Stomach (tissue), 9 donors: Measurements from ENCODE around the gene DNAI1. TPM values are rescaled to one million over a fixed set of nuclear protein-coding genes. Genes with fewer than 3 reads are reported as not detected.

Experiments used
- DNase-seq, 2 donors: peaks; one replicate each; pipeline versions ENCODE4 v3.0.0 to v3.0.0-alpha.2; 2013 to 2019
- H3K27ac ChIP-seq, 5 donors: fragments of 200-600 bp in 4 of 5; sonication (generic) in 4 of 5; one replicate each; pipeline ENCODE4 v1.5.1; 2013 to 2019; ENCODE audit warnings: mild to moderate bottlenecking in 1 of 5, moderate library complexity in 1 of 5
- H3K27me3 ChIP-seq, 3 donors: fragments of 200-600 bp; sonication (generic); one replicate each; pipeline ENCODE4 v1.5.1; 2017 to 2019; ENCODE audit warnings: mixed run types in 1 of 3
- H3K36me3 ChIP-seq, 4 donors: fragments of 200-600 bp; sonication (generic); 1 replicate in 3 of 4; 2 replicates in 1 of 4; pipeline ENCODE4 v1.5.1; 2016 to 2019
- H3K4me1 ChIP-seq, 4 donors: fragments of 200-600 bp; sonication (generic); one replicate each; pipeline ENCODE4 v1.5.1; 2016 to 2019
- H3K4me3 ChIP-seq, 4 donors: fragments of 200-600 bp; sonication (generic) in 3 of 4; one replicate each; pipeline ENCODE4 v1.5.1; 2016 to 2019; ENCODE audit warnings: mild to moderate bottlenecking in 1 of 4
- H3K9me3 ChIP-seq, 4 donors: fragments of 200-600 bp; sonication (generic); one replicate each; pipeline ENCODE4 v1.5.1; 2016 to 2019
- EP300 ChIP-seq: sonication (generic); formaldehyde crosslinking; IDR thresholded peaks from one replicate; pipeline ENCODE4 v1.6.1; 2017; ENCODE audit warnings: antibody characterized with exemption
- POLR2A ChIP-seq, 4 donors: fragments of 450-650 bp; IDR thresholded peaks; one replicate each; pipeline ENCODE4 v1.6.1; 2016; ENCODE audit warnings: antibody characterized with exemption in 4 of 4, control low read depth in 2 of 4, mild to moderate bottlenecking in 1 of 4, moderate library complexity in 1 of 4
- POLR2AphosphoS5 ChIP-seq, 3 donors: sonication (generic); formaldehyde crosslinking; IDR thresholded peaks; one replicate each; pipeline ENCODE4 v1.6.1; 2016; ENCODE audit warnings: antibody characterized with exemption in 3 of 3
- WGBS, 5 donors: extraction: QIAGEN DNeasy Blood & Tissue Kit in 3 of 5; methylation state at CpG; one replicate each; pipeline versions ENCODE4 v1.1.5 to v1.1.7; 2013 to 2018; 5-methylcytosine and 5-hydroxymethylcytosine counted together
- intact Hi-C: fragments of 100-400 bp; cut with DNase I; formaldehyde crosslinking; loops from one replicate; pipeline ENCODE4 v1.15.1; 2023; ENCODE audit warnings: low total_unique reads
- polyA plus RNA-seq, 3 donors: library from polyadenylated mRNA; stranded (reverse); fragments of 200-250 nt; gene quantifications; one replicate each; pipeline ENCODE4 v1.2.3, GENCODE V29; 2013
- total RNA-seq, 5 donors: library from RNA; depleted of rRNA; stranded (reverse); fragments of >200 nt; gene quantifications; one replicate each; pipeline versions ENCODE4 v1.1.0 to v1.2.3, GENCODE V29; 2014 to 2016
- TF ChIP-seq, protein P1 (sequence below), 7 experiments: fragments of 450-650 bp in 4 of 7; fragments of 200-600 bp in 3 of 7; sonication (generic) in 3 of 7; IDR thresholded peaks; one replicate each; pipeline ENCODE4 v1.5.1; 2016 to 2019; ENCODE audit warnings: antibody characterized with exemption in 7 of 7, control low read depth in 2 of 7, mild to moderate bottlenecking in 1 of 7
- donor health status: healthy with polysubstance abuse.
- donor health status: Bipolar disorder and iron deficiency.
- donor health status: healthy.

DNAI1 gene
- total and polyA plus RNA-seq, 8 donors, result 0.31 to 1.0 TPM; not detected in 6

DNA sequence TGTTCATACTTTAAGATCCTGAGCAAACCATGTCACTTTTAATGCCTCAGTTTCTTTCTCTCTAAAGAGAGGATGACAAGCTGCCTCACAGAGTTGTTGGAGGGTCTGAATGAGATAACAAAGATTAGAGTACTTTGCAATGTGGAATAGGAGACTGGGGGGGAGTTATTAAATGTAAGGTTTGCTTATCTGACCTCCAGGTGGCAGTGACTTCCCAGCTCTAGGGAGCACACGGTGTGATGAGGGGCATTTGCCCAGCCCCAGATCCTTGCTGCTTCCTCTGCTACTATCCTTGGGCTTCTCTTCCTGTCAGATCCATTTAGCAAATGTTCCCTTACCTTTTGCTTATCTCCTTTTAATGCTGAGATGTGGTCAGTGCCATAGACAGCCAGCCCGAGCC lies 33.4 kb downstream of the DNAI1 start:
- 0 to 34% (median 16%) methylated on average over 1 to 2 of the region's 2 CpGs for WGBS, 5 donors
- TF ChIP-seq POLR2AphosphoS5 (IDR thresholded peaks at IDR 0.05), result no peak
- TF ChIP-seq, protein P1, sequence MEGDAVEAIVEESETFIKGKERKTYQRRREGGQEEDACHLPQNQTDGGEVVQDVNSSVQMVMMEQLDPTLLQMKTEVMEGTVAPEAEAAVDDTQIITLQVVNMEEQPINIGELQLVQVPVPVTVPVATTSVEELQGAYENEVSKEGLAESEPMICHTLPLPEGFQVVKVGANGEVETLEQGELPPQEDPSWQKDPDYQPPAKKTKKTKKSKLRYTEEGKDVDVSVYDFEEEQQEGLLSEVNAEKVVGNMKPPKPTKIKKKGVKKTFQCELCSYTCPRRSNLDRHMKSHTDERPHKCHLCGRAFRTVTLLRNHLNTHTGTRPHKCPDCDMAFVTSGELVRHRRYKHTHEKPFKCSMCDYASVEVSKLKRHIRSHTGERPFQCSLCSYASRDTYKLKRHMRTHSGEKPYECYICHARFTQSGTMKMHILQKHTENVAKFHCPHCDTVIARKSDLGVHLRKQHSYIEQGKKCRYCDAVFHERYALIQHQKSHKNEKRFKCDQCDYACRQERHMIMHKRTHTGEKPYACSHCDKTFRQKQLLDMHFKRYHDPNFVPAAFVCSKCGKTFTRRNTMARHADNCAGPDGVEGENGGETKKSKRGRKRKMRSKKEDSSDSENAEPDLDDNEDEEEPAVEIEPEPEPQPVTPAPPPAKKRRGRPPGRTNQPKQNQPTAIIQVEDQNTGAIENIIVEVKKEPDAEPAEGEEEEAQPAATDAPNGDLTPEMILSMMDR (IDR thresholded peaks at IDR 0.05), result no peak
- no peak for TF ChIP-seq EP300
- Histone ChIP-seq H3K4me1 (no peaks in the 10 kb centered on the region), H3K27ac (no peak overlapping the region), H3K4me3 (no peak overlapping the region), H3K36me3 (no peaks in the 10 kb centered on the region), H3K9me3 (no peaks in the 10 kb centered on the region), H3K27me3 (peaks cover 0 to 34% (median 5%) of the 10 kb centered on the region in 3 donors)
- no peak for DNase-seq
- intact Hi-C loops, result no loop called here

- intact Hi-C loops, result no loop called here
- DNase-seq, result peak; percentile 33 to 80
- H3K9me3 ChIP-seq, result no peaks in the 10 kb centered on the region
- no peaks in the 10 kb centered on the region for H3K36me3 ChIP-seq
- 35 to 46% (median 38%) methylated on average over 8 of the region's 8 CpGs for WGBS, 5 donors
- H3K4me1 ChIP-seq, result no peaks in the 10 kb centered on the region
- H3K27me3 ChIP-seq, result peaks cover 0 to 35% (median 5%) of the 10 kb centered on the region in 3 donors
- no peak overlapping the region for H3K4me3 ChIP-seq
- H3K27ac ChIP-seq, result no peak overlapping the region
- no peak for TF ChIP-seq EP300
- TF ChIP-seq, protein P1 (IDR thresholded peaks at IDR 0.05), result no peak
- TF ChIP-seq POLR2AphosphoS5 (IDR thresholded peaks at IDR 0.05), result no peak
- TF ChIP-seq POLR2A (IDR thresholded peaks at IDR 0.05), result no peak
These were observed 35.4 kb downstream of the DNAI1 start for GRCh38 chr9:34493972-34494535.

GRCh38 chr9:34496149-34496712 lies 37.6 kb downstream of the DNAI1 start:
- no peaks in the 10 kb centered on the region for H3K9me3 ChIP-seq
- no peak for TF ChIP-seq EP300
- no peak for TF ChIP-seq POLR2A (IDR thresholded peaks at IDR 0.05)
- TF ChIP-seq POLR2AphosphoS5 (IDR thresholded peaks at IDR 0.05), result no peak
- TF ChIP-seq, protein P1 (IDR thresholded peaks at IDR 0.05), result no peak
- no peak overlapping the region for H3K4me3 ChIP-seq
- H3K36me3 ChIP-seq, result no peaks in the 10 kb centered on the region
- intact Hi-C loops, result loop anchor here (5.0 kb wide), 1 partner anchor 59 kb away; no protein-coding TSS in a partner anchor
- H3K27ac ChIP-seq, result no peak overlapping the region
- no peak for DNase-seq
- peaks cover under 1 to 5% (median 3%) of the 10 kb centered on the region in 4 donors for H3K4me1 ChIP-seq
- peaks cover 0 to 18% (median 0%) of the 10 kb centered on the region in 3 donors for H3K27me3 ChIP-seq
- 70 to 81% (median 74%) methylated on average over 6 of the region's 6 CpGs for WGBS, 5 donors

- peaks cover 0 to 18% (median 0%) of the 10 kb centered on the region in 3 donors for H3K27me3 ChIP-seq
- peaks cover 18 to 27% (median 21%) of the 10 kb centered on the region in 4 donors for H3K4me1 ChIP-seq
- WGBS, 5 donors, result 30 to 41% (median 38%) methylated on average over 3 of the region's 3 CpGs
- H3K9me3 ChIP-seq, result no peaks in the 10 kb centered on the region
- DNase-seq, result no peak
- TF ChIP-seq POLR2A (IDR thresholded peaks at IDR 0.05), result no peak
- no peak for TF ChIP-seq POLR2AphosphoS5 (IDR thresholded peaks at IDR 0.05)
- TF ChIP-seq EP300, result no peak
- TF ChIP-seq, protein P1 (IDR thresholded peaks at IDR 0.05), result no peak
- intact Hi-C loops, result loop anchor here (5.0 kb wide), 1 partner anchor 61 kb away; no protein-coding TSS in a partner anchor
- no peaks in the 10 kb centered on the region for H3K36me3 ChIP-seq
- no peak overlapping the region for H3K4me3 ChIP-seq
- no peak overlapping the region for H3K27ac ChIP-seq
These were observed 39.9 kb downstream of the DNAI1 start for GRCh38 chr9:34498553-34498952.
